GM12878 (cell line): ENCODE results near the gene CLSTN2. TPM values are rescaled to one million over a fixed set of nuclear protein-coding genes. Genes with fewer than 3 reads are reported as not detected.

ENCODE experiments used
- ATAC-seq: fragments of 200-7000 bp; cut with Tn5 transposase; 3 replicates; pipeline ENCODE4 v1.9.1; 2020; ENCODE audit warnings: mild to moderate bottlenecking, moderate library complexity
- BruUV-seq: library from RNA; stranded (reverse); fragments of 400-500 nt; replicated peaks from 2 replicates; lab custom pipeline; 2021; lab: Mats Ljungman, UMichigan
- CTCF ChIA-PET: fragments of 300-600 bp; sonication (Branson Sonifier 250); formaldehyde crosslinking; extraction: SDS; loops from one replicate; lab custom pipeline; 2021; ENCODE audit warnings: inconsistent platforms; lab: Yijun Ruan, JAX
- POLR2A ChIA-PET: fragments of 350-600 bp; formaldehyde crosslinking; extraction: SDS; loops from one replicate; lab custom pipeline; 2021; ENCODE audit warnings: inconsistent platforms; lab: Charles Lee
- RAD21 ChIA-PET: fragments of 300-600 bp; sonication (Branson Sonifier 250); formaldehyde crosslinking; loops from one replicate; lab custom pipeline; 2023; ENCODE audit warnings: antibody characterized with exemption; ENCODE audit not compliant: unreplicated experiment; lab: Charles Lee
- SMC1A ChIA-PET: fragments of 300-600 bp; sonication (Branson Sonifier 250); formaldehyde crosslinking; loops from one replicate; lab custom pipeline; 2023; ENCODE audit not compliant: unreplicated experiment, uncharacterized antibody; lab: Charles Lee
- DNase-seq: peaks from one replicate; pipeline ENCODE4 v3.0.0-alpha.2; 2011; ENCODE audit warnings: low read depth, low spot score
- FAIRE-seq: peaks from 3 replicates; lab custom pipeline; 2011; peaks lifted over from hg19 to GRCh38; lab: Jason Lieb, UNC
- H2AFZ ChIP-seq: 2 replicates; pipeline ENCODE4 v1.6.0; 2011; ENCODE audit warnings: low read depth, low read length, control low read depth; ENCODE audit not compliant: control insufficient read depth
- H3K27ac ChIP-seq: 2 replicates; pipeline ENCODE4 v1.5.1; 2011; ENCODE audit warnings: control low read depth; ENCODE audit not compliant: control insufficient read depth, insufficient read depth
- H3K27me3 ChIP-seq, 2 experiments: replicated peaks in 1 of 2; 2 replicates each; pipeline versions ENCODE4 v1.6.0 to v1.6.1; 2011; ENCODE audit warnings: low read length in 1 of 2; ENCODE audit not compliant: control insufficient read depth in 2 of 2, insufficient read depth in 2 of 2
- H3K36me3 ChIP-seq, 2 experiments: 2 replicates each; pipeline ENCODE4 v1.5.1; 2011; ENCODE audit warnings: low read length in 1 of 2; ENCODE audit not compliant: control insufficient read depth in 2 of 2, insufficient read depth in 2 of 2
- H3K4me1 ChIP-seq: 2 replicates; pipeline ENCODE4 v1.6.1; 2011; ENCODE audit warnings: mild to moderate bottlenecking, low read length, moderate library complexity, mixed read lengths; ENCODE audit not compliant: control insufficient read depth, insufficient read depth
- H3K4me2 ChIP-seq: 2 replicates; pipeline ENCODE4 v1.6.0; 2011; ENCODE audit warnings: control low read depth; ENCODE audit not compliant: control insufficient read depth, insufficient read depth
- H3K4me3 ChIP-seq: fragments of 200-600 bp; sonication (generic); 2 replicates; pipeline ENCODE4 v1.5.1; 2016
- H3K79me2 ChIP-seq: 2 replicates; pipeline ENCODE4 v1.6.0; 2011; ENCODE audit warnings: low read length; ENCODE audit not compliant: control insufficient read depth, insufficient read depth
- H3K9ac ChIP-seq: 2 replicates; pipeline ENCODE4 v1.8.0; 2011; ENCODE audit warnings: low read length, control low read depth, mixed read lengths; ENCODE audit not compliant: control insufficient read depth, insufficient read depth
- H3K9me3 ChIP-seq: replicated peaks from 3 replicates; pipeline ENCODE4 v1.5.1; 2011; ENCODE audit warnings: mild to moderate bottlenecking, low read length; ENCODE audit not compliant: control insufficient read depth, insufficient read depth
- H4K20me1 ChIP-seq: 2 replicates; pipeline ENCODE4 v1.6.0; 2011; ENCODE audit not compliant: control insufficient read depth, insufficient read depth
- BHLHE40 ChIP-seq, 2 experiments: fragments of 450-650 bp in 1 of 2; IDR thresholded peaks; 2 replicates each; pipeline ENCODE4 v1.6.1; 2011 to 2017; ENCODE audit warnings: low read depth in 2 of 2, borderline replicate concordance in 1 of 2, improper control_type of control experiment in 1 of 2, low read length in 1 of 2, mild to moderate bottlenecking in 1 of 2
- CEBPB ChIP-seq, 2 experiments: fragments of 150-350 bp in 1 of 2; IDR thresholded peaks; 2 replicates each; pipeline ENCODE4 v1.6.1; 2012 to 2014; ENCODE audit warnings: low read depth in 2 of 2, low read length in 2 of 2, borderline replicate concordance in 1 of 2, inconsistent platforms in 1 of 2
- CHD1 ChIP-seq: IDR thresholded peaks from 2 replicates; pipeline ENCODE4 v1.6.1; 2012; ENCODE audit warnings: low read depth, low read length, improper control_type of control experiment
- CREB1 ChIP-seq: IDR thresholded peaks from 2 replicates; pipeline ENCODE4 v1.6.1; 2012; ENCODE audit warnings: low read depth, mild to moderate bottlenecking, inconsistent platforms
- EGR1 ChIP-seq, 2 experiments: IDR thresholded peaks; 1 replicate in 1 of 2; 2 replicates in 1 of 2; pipeline ENCODE4 v1.6.1; 2011 to 2012; ENCODE audit warnings: low read depth in 2 of 2, low read length in 2 of 2, borderline replicate concordance in 1 of 2, mild to moderate bottlenecking in 1 of 2, moderate library complexity in 1 of 2
- EP300 ChIP-seq, 2 experiments: fragments of 150-350 bp in 1 of 2; IDR thresholded peaks; 2 replicates each; pipeline ENCODE4 v1.6.1; 2011 to 2012; ENCODE audit warnings: low read depth in 2 of 2, low read length in 2 of 2, borderline replicate concordance in 1 of 2, improper control_type of control experiment in 1 of 2, inconsistent platforms in 1 of 2; ENCODE audit not compliant: control insufficient read depth in 1 of 2
- IRF5 ChIP-seq: fragments of 450-650 bp; IDR thresholded peaks from 2 replicates; pipeline ENCODE4 v1.6.1; 2017; ENCODE audit warnings: borderline replicate concordance
- MTA3 ChIP-seq: IDR thresholded peaks from 2 replicates; pipeline ENCODE4 v1.6.1; 2012; ENCODE audit warnings: low read length, inconsistent platforms, borderline replicate concordance
- RAD21 ChIP-seq: IDR thresholded peaks from 2 replicates; pipeline ENCODE4 v1.6.1; 2011; ENCODE audit warnings: mild to moderate bottlenecking, low read depth, low read length, moderate library complexity; ENCODE audit not compliant: insufficient read depth
- SRF ChIP-seq, 2 experiments: IDR thresholded peaks; 2 replicates each; pipeline ENCODE4 v1.6.1; 2011; ENCODE audit warnings: low read depth in 2 of 2, low read length in 2 of 2, mild to moderate bottlenecking in 1 of 2, moderate library complexity in 1 of 2
- STAT1 ChIP-seq: fragments of 450-650 bp; conservative IDR thresholded peaks from 2 replicates; pipeline ENCODE4 v1.6.1; 2014; ENCODE audit warnings: antibody characterized with exemption, mild to moderate bottlenecking
- YY1 ChIP-seq: IDR thresholded peaks from 2 replicates; pipeline ENCODE4 v1.6.1; 2011; ENCODE audit warnings: low read depth, mild to moderate bottlenecking, low read length
- ZNF217 ChIP-seq: fragments of 450-650 bp; IDR thresholded peaks from 2 replicates; pipeline ENCODE4 v1.6.1; 2017; ENCODE audit warnings: antibody characterized with exemption, mild to moderate bottlenecking
- WGBS: methylation state at CpG from one replicate; pipeline ENCODE4 v1.1.6; 2016; ENCODE audit warnings: low lambda C conversion rate; ENCODE audit not compliant: insufficient replicate concordance, insufficient coverage; ENCODE audit errors: missing lambda C conversion rate; 5-methylcytosine and 5-hydroxymethylcytosine counted together
- in situ Hi-C: fragments of 300-500 bp; cut with MboI; formaldehyde crosslinking; loops from 9 replicates; pipeline ENCODE4 v1.14.3; 2018; ENCODE audit warnings: mixed read lengths
- intact Hi-C: fragments of 100-400 bp; cut with micrococcal nuclease; formaldehyde crosslinking; loops from one replicate; pipeline ENCODE4 v1.14.2; 2022; ENCODE audit not compliant: unreplicated experiment
- polyA plus RNA-seq, 11 experiments: library from polyadenylated mRNA; depleted of rRNA in 4 of 11; unstranded in 6 of 11; stranded (reverse) in 5 of 11; fragments of >200 nt; fragmentation: Nextera tagmentation in 4 of 11; fragmentation: Illumina TruSeq in 1 of 11; extraction: Ambion mirVana in 4 of 11; extraction: Trizol in 1 of 11; gene quantifications; 1 replicate in 1 of 11; 2 replicates in 10 of 11; pipeline versions ENCODE4 v1.2.1 to v1.2.3, GENCODE V29; 2011 to 2016; ENCODE audit warnings: inconsistent platforms in 2 of 11, missing spikeins in 2 of 11, low read depth in 1 of 11
- total RNA-seq, 4 experiments: library from RNA; depleted of rRNA in 3 of 4; stranded (reverse); fragments of >200 nt in 3 of 4; fragmentation: Illumina TruSeq in 1 of 4; extraction: Trizol in 1 of 4; gene quantifications; 2 replicates each; pipeline versions ENCODE4 v1.2.1 to v1.2.3, GENCODE V29; 2013 to 2021
- TF ChIP-seq, protein P1 (sequence below): IDR thresholded peaks from 2 replicates; pipeline ENCODE4 v1.6.1; 2012; ENCODE audit warnings: low read depth, low read length, improper control_type of control experiment

The CLSTN2 gene
- total and polyA plus RNA-seq, 10 of the 15 experiments (the other 5 are each of a cell fraction or from before 2014, with no cell fraction given) = under 0.01 to 0.10 (median under 0.01) TPM; not detected in 5

GRCh38 chr3:140134231-140134965 is 199.4 kb downstream of the CLSTN2 start:
- ChIA-PET RAD21 (no interaction called here), SMC1A (interaction anchor here (1.0 to 2.0 kb wide), 5 partner anchors 13 to 84 kb away, joined by 3 to 8 read pairs (median 4); no protein-coding TSS in a partner anchor), CTCF (interaction anchor here (1.1 kb wide), 1 partner anchor 10 kb away, joined by 3 read pairs; no protein-coding TSS in a partner anchor), POLR2A (no interaction called here)
- Histone ChIP-seq H3K27me3 (peaks cover 0 to 2% of the 10 kb centered on the region in 2 experiments; a peak in 2 of 4 replicates), H4K20me1 (no peaks in the 10 kb centered on the region), H3K9ac (no peak overlapping the region), H3K27ac (no peak overlapping the region), H3K4me3 (no peak overlapping the region), H3K79me2 (no peaks in the 10 kb centered on the region), H3K9me3 (no peaks in the 10 kb centered on the region), H3K36me3 (no peaks in the 10 kb centered on the region), H2AFZ (no peak overlapping the region), H3K4me2 (no peak overlapping the region), H3K4me1 (no peaks in the 10 kb centered on the region)
- ATAC-seq (no peak), FAIRE-seq (no peak), DNase-seq (no peak)
- no TSS peak for BruUV-seq
- in situ Hi-C loops = loop anchor here (5.0 to 25.0 kb wide), 3 partner anchors 78 to 728 kb away; no protein-coding TSS in a partner anchor
- intact Hi-C loops = no loop called here
- no peak for TF ChIP-seq IRF5
- TF ChIP-seq EP300 (IDR thresholded peaks at IDR 0.05; ENCODE audit: borderline replicate concordance in 1 of 2, control insufficient read depth in 1 of 2, low read depth in 2 of 2, low read length in 2 of 2) = no peak
- TF ChIP-seq YY1 = no peak
- TF ChIP-seq STAT1 = no peak
- TF ChIP-seq CHD1 = no peak
- TF ChIP-seq MTA3 = no peak
- no peak for TF ChIP-seq BHLHE40 (IDR thresholded peaks at IDR 0.05; ENCODE audit: borderline replicate concordance in 1 of 2, low read depth in 2 of 2, low read length in 1 of 2)
- no peak for TF ChIP-seq EGR1 (IDR thresholded peaks at IDR 0.05; ENCODE audit: borderline replicate concordance in 1 of 2, low read depth in 2 of 2, low read length in 2 of 2)
- TF ChIP-seq, protein P1, sequence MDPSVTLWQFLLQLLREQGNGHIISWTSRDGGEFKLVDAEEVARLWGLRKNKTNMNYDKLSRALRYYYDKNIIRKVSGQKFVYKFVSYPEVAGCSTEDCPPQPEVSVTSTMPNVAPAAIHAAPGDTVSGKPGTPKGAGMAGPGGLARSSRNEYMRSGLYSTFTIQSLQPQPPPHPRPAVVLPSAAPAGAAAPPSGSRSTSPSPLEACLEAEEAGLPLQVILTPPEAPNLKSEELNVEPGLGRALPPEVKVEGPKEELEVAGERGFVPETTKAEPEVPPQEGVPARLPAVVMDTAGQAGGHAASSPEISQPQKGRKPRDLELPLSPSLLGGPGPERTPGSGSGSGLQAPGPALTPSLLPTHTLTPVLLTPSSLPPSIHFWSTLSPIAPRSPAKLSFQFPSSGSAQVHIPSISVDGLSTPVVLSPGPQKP = no peak
- TF ChIP-seq CEBPB (IDR thresholded peaks at IDR 0.05; ENCODE audit: borderline replicate concordance in 1 of 2, low read depth in 2 of 2, low read length in 2 of 2) = no peak
- TF ChIP-seq ZNF217 = no peak
- no peak for TF ChIP-seq SRF (IDR thresholded peaks at IDR 0.05; ENCODE audit: low read depth in 2 of 2, low read length in 2 of 2)
- no peak for TF ChIP-seq CREB1
- TF ChIP-seq RAD21 = no peak
- WGBS = 13% methylated on average over 5 of the region's 5 CpGs
